GM06990 (cell line): ENCODE data around the gene SINHCAF.

Experiments used
- DNase-seq: peaks from one replicate; pipeline ENCODE4 v3.0.0-alpha.2; 2011; ENCODE audit not compliant: insufficient read length; ENCODE audit errors: extremely low read depth
- H3K27me3 ChIP-seq: replicated peaks from 2 replicates; pipeline ENCODE4 v1.6.0; 2011; ENCODE audit warnings: low read length; ENCODE audit not compliant: control insufficient read depth, insufficient read depth
- H3K36me3 ChIP-seq: 2 replicates; pipeline ENCODE4 v1.5.1; 2011; ENCODE audit warnings: low read length; ENCODE audit not compliant: control insufficient read depth, insufficient read depth
- H3K4me3 ChIP-seq: replicated peaks from 2 replicates; pipeline ENCODE4 v1.5.1; 2011; ENCODE audit warnings: low read depth, mild to moderate bottlenecking, control low read depth, low read length
- TF ChIP-seq, protein P1 (sequence below): IDR thresholded peaks from 2 replicates; pipeline ENCODE4 v1.5.1; 2011; ENCODE audit warnings: low read length, control low read depth, mild to moderate bottlenecking, inconsistent platforms; ENCODE audit not compliant: insufficient read depth, poor library complexity, severe bottlenecking

The SINHCAF gene

DNA sequence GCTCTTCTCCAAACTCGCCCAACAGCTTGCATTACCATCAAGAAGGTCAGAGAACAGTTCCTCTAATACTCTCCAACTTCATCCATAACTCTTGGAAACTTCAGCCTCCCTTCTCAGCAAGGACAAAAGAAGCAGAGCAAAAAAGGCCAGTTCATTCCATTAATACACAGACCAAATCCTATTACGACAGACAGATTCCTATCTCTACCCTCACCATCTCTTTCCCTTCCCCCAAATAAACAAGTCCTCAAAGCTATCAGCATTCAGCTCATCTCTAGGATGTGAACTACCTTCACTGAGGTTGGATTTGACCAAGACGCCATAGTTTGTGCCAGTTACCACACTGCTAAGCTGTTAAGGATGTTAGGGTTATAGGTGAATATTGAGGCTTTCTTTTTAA, 25.2 kb downstream of the SINHCAF start:
- Histone ChIP-seq H3K4me3 (no peak overlapping the region), H3K36me3 (peaks cover 11% of the 10 kb centered on the region), H3K27me3 (no peaks in the 10 kb centered on the region)
- no peak for DNase-seq
- TF ChIP-seq, protein P1, sequence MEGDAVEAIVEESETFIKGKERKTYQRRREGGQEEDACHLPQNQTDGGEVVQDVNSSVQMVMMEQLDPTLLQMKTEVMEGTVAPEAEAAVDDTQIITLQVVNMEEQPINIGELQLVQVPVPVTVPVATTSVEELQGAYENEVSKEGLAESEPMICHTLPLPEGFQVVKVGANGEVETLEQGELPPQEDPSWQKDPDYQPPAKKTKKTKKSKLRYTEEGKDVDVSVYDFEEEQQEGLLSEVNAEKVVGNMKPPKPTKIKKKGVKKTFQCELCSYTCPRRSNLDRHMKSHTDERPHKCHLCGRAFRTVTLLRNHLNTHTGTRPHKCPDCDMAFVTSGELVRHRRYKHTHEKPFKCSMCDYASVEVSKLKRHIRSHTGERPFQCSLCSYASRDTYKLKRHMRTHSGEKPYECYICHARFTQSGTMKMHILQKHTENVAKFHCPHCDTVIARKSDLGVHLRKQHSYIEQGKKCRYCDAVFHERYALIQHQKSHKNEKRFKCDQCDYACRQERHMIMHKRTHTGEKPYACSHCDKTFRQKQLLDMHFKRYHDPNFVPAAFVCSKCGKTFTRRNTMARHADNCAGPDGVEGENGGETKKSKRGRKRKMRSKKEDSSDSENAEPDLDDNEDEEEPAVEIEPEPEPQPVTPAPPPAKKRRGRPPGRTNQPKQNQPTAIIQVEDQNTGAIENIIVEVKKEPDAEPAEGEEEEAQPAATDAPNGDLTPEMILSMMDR, result no peak

DNA sequence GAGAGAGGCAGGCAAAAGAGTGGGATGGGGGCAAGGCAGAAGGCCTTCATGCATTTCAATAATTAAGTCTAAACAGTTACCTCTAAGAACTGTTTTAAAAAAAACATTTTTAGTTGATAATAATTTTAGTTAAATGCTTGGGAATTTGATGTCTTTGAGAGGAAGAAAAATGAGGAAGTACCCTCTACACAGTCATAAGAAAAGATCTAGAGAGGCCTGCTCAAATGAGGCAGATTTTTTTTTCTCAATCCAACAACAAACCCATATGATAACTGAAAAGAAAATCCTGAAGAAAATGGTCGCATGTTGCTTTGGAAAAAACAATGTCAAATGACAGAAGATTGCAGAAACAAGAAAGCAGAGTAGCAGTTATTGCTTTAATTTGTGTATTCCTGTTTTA, 25.6 kb downstream of the SINHCAF start:
- Histone ChIP-seq H3K4me3 (no peak overlapping the region), H3K27me3 (no peaks in the 10 kb centered on the region), H3K36me3 (peaks cover 11% of the 10 kb centered on the region)
- TF ChIP-seq, protein P1, result no peak
- DNase-seq, result no peak

DNA sequence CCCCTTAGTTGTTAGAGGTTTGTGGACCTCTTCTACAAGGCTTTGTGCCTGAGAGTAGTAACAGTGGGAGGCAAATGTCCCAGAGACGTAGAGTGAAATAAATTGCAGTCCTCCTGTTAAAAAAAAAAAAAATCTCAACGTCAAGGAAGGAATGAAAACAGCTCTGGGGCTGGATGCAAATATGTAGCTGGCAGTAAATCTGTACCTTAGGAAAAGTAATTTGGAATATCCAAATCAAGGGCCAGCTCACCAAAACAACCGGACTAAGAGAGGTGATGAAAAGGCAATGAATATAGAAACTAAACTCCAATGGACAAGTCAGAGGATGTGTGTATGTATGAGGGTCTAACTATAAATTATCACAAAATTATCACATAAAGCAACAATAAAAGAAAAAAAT, 27.0 kb downstream of the SINHCAF start:
- Histone ChIP-seq H3K4me3 (peak overlapping the region; percentile 32; the same call in 1 of the 2 replicates), H3K27me3 (no peaks in the 10 kb centered on the region), H3K36me3 (peaks cover 7% of the 10 kb centered on the region)
- TF ChIP-seq, protein P1, result no peak
- no peak for DNase-seq

GRCh38 chr12:31298515-31298910, 27.4 kb downstream of the SINHCAF start:
- Histone ChIP-seq H3K36me3 (peaks cover 4% of the 10 kb centered on the region), H3K4me3 (peak overlapping the region; percentile 32), H3K27me3 (no peaks in the 10 kb centered on the region)
- DNase-seq, result no peak
- TF ChIP-seq, protein P1, result no peak

- DNase-seq, result no peak
- TF ChIP-seq, protein P1, result no peak
- peaks cover 4% of the 10 kb centered on the region for H3K36me3 ChIP-seq
- H3K27me3 ChIP-seq, result no peaks in the 10 kb centered on the region
- peak overlapping the region; percentile 32 for H3K4me3 ChIP-seq
Measured at GRCh38 chr12:31297572-31298514, 28.1 kb downstream of the SINHCAF start.

DNA sequence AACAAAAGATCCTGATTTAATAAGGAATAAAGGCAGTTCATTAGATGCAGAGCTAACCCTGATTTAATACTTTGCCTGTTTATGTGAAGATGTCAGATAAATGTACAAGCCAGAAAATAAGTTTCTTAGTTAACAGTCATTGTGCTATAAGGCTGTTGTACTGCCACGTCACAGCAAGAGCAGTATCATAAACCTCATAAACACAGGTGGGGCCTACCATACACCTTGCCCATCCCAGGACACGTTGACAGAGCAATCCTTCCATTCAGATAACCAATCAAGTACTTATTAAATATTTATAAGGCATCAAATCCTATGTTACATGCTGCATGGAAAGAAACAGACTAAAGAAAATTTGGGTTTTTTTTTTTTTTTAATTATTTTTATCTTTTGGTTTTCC, 36.5 kb downstream of the SINHCAF start:
- Histone ChIP-seq H3K36me3 (peaks cover 8% of the 10 kb centered on the region), H3K4me3 (no peak overlapping the region), H3K27me3 (no peaks in the 10 kb centered on the region)
- no peak for DNase-seq
- TF ChIP-seq, protein P1, result no peak
